Keratinocyte (primary cell): ENCODE results near the gene PKNOX2.

Experiments
- CTCF ChIP-seq, 3 experiments: IDR thresholded peaks in 1 of 3; conservative IDR thresholded peaks in 1 of 3; optimal IDR thresholded peaks in 1 of 3; 2 replicates in 2 of 3; 3 replicates in 1 of 3; pipeline versions ENCODE3 to v1.5.1; 2011; ENCODE audit warnings: low read length in 3 of 3, mild to moderate bottlenecking in 3 of 3, moderate library complexity in 2 of 3, control low read depth in 1 of 3, inconsistent platforms in 1 of 3; ENCODE audit not compliant: insufficient read depth in 2 of 3; ENCODE audit errors: extremely low read depth in 1 of 3
- EZH2 ChIP-seq: IDR thresholded peaks from one replicate; pipeline ENCODE4 v1.6.1; 2012; ENCODE audit warnings: inconsistent platforms, mild to moderate bottlenecking, low read length, moderate library complexity

- TF ChIP-seq CTCF (optimal IDR thresholded peaks at IDR 0.05 in 1 of 3, IDR thresholded peaks at IDR 0.05 in 1 of 3, conservative IDR thresholded peaks at IDR 0.05 in 1 of 3; ENCODE audit: extremely low read depth in 1 of 3, insufficient read depth in 2 of 3, low read length in 3 of 3) (no peak), EZH2 (no peak)
Observed at GRCh38 chr11:125180413-125181305, 16.1 kb downstream of the PKNOX2 start.
